NT2/D1 (cell line): ENCODE data around the gene KCNJ15.

ENCODE experiments used
- DNase-seq: peaks from one replicate; pipeline ENCODE4 v3.0.0-alpha.2; 2011; ENCODE audit warnings: low read depth, low spot score
- H3K27me3 ChIP-seq: 2 replicates; pipeline ENCODE4 v1.6.0; 2011; ENCODE audit warnings: mild to moderate bottlenecking; ENCODE audit not compliant: insufficient read length, insufficient read depth
- H3K36me3 ChIP-seq: 2 replicates; pipeline ENCODE4 v1.6.1; 2011; ENCODE audit warnings: mild to moderate bottlenecking, low read length, mixed read lengths; ENCODE audit not compliant: insufficient read depth, insufficient read length
- H3K4me1 ChIP-seq: 2 replicates; pipeline ENCODE4 v1.5.1; 2011; ENCODE audit not compliant: insufficient read depth, insufficient read length
- H3K4me3 ChIP-seq: 2 replicates; pipeline ENCODE4 v1.5.1; 2011; ENCODE audit warnings: low read depth; ENCODE audit not compliant: insufficient read length
- H3K9ac ChIP-seq: 2 replicates; pipeline ENCODE4 v1.6.0; 2011; ENCODE audit warnings: low read depth; ENCODE audit not compliant: insufficient read length
- H3K9me3 ChIP-seq: 2 replicates; pipeline ENCODE4 v1.5.1; 2011; ENCODE audit warnings: mild to moderate bottlenecking, low read length; ENCODE audit not compliant: insufficient read depth
- SUZ12 ChIP-seq: IDR thresholded peaks from 2 replicates; pipeline ENCODE4 v1.6.1; 2011; ENCODE audit not compliant: insufficient read length, insufficient read depth; ENCODE audit errors: extremely low read depth
- YY1 ChIP-seq: IDR thresholded peaks from 2 replicates; pipeline ENCODE4 v1.6.1; 2011; ENCODE audit not compliant: insufficient read length, insufficient read depth
- ZNF274 ChIP-seq: IDR thresholded peaks from 2 replicates; pipeline ENCODE4 v1.6.1; 2011; ENCODE audit warnings: mild to moderate bottlenecking, low read depth, low read length

KCNJ15 gene

GRCh38 chr21:38314558-38314957, 57.8 kb downstream of the KCNJ15 start:
- no peak for DNase-seq
- TF ChIP-seq ZNF274, result no peak
- no peak for TF ChIP-seq YY1
- TF ChIP-seq SUZ12, result no peak
- Histone ChIP-seq H3K9ac (no peak overlapping the region), H3K4me1 (no peaks in the 10 kb centered on the region), H3K9me3 (0 out of 2 replicates have a peak, but pooled peaks cover 5% of the 10 kb centered on the region), H3K36me3 (no peaks in the 10 kb centered on the region), H3K27me3 (no peaks in the 10 kb centered on the region), H3K4me3 (no peak overlapping the region)

- H3K27me3 ChIP-seq, result no peaks in the 10 kb centered on the region
- no peaks in the 10 kb centered on the region for H3K4me1 ChIP-seq
- no peak overlapping the region for H3K9ac ChIP-seq
- TF ChIP-seq YY1 (no peak), ZNF274 (no peak), SUZ12 (no peak)
- no peak overlapping the region for H3K4me3 ChIP-seq
- H3K36me3 ChIP-seq, result no peaks in the 10 kb centered on the region
- no peak for DNase-seq
- H3K9me3 ChIP-seq, result 0 out of 2 replicates have a peak, but pooled peaks cover 5% of the 10 kb centered on the region
Observed at GRCh38 chr21:38315122-38315521, 58.3 kb downstream of the KCNJ15 start.

- Histone ChIP-seq H3K4me1 (no peaks in the 10 kb centered on the region), H3K27me3 (no peaks in the 10 kb centered on the region), H3K9me3 (peaks cover 4% of the 10 kb centered on the region; the same call in 1 of the 2 replicates), H3K9ac (no peak overlapping the region), H3K36me3 (no peaks in the 10 kb centered on the region), H3K4me3 (no peak overlapping the region)
- no peak for TF ChIP-seq YY1
- TF ChIP-seq SUZ12, result no peak
- TF ChIP-seq ZNF274, result no peak
- DNase-seq, result no peak
Observed at GRCh38 chr21:38319781-38320180, 63.0 kb downstream of the KCNJ15 start.

- DNase-seq, result no peak
- no peak overlapping the region for H3K4me3 ChIP-seq
- no peak for TF ChIP-seq SUZ12
- TF ChIP-seq YY1, result no peak
- no peak for TF ChIP-seq ZNF274
- H3K4me1 ChIP-seq, result peaks cover 10% of the 10 kb centered on the region
- H3K9ac ChIP-seq, result no peak overlapping the region
- H3K36me3 ChIP-seq, result no peaks in the 10 kb centered on the region
- no peaks in the 10 kb centered on the region for H3K27me3 ChIP-seq
- H3K9me3 ChIP-seq, result peaks cover 4% of the 10 kb centered on the region; the same call in 1 of the 2 replicates
Observed at GRCh38 chr21:38321568-38321967, 64.8 kb downstream of the KCNJ15 start.

- Histone ChIP-seq H3K9ac (no peak overlapping the region), H3K9me3 (peaks cover 4% of the 10 kb centered on the region; the same call in 1 of the 2 replicates), H3K4me1 (peaks cover 10% of the 10 kb centered on the region), H3K36me3 (no peaks in the 10 kb centered on the region), H3K27me3 (no peaks in the 10 kb centered on the region), H3K4me3 (no peak overlapping the region)
- TF ChIP-seq SUZ12, result no peak
- TF ChIP-seq YY1, result no peak
- TF ChIP-seq ZNF274, result no peak
- DNase-seq, result no peak
Observed at GRCh38 chr21:38322311-38322950, 65.6 kb downstream of the KCNJ15 start.

- Histone ChIP-seq H3K27me3 (no peaks in the 10 kb centered on the region), H3K36me3 (no peaks in the 10 kb centered on the region), H3K9ac (no peak overlapping the region), H3K4me3 (no peak overlapping the region), H3K4me1 (peaks cover 10% of the 10 kb centered on the region), H3K9me3 (peaks cover 4% of the 10 kb centered on the region; the same call in 1 of the 2 replicates)
- peak; percentile 68 for DNase-seq
- TF ChIP-seq ZNF274 (no peak), YY1 (no peak), SUZ12 (no peak)
Observed at GRCh38 chr21:38323721-38324531, 67.1 kb downstream of the KCNJ15 start.

GRCh38 chr21:38325216-38325615, 68.4 kb downstream of the KCNJ15 start:
- Histone ChIP-seq H3K36me3 (no peaks in the 10 kb centered on the region), H3K9ac (no peak overlapping the region), H3K27me3 (no peaks in the 10 kb centered on the region), H3K4me3 (no peak overlapping the region), H3K9me3 (peaks cover 4% of the 10 kb centered on the region; the same call in 1 of the 2 replicates), H3K4me1 (peaks cover 10% of the 10 kb centered on the region)
- TF ChIP-seq SUZ12, result no peak
- TF ChIP-seq ZNF274, result no peak
- no peak for TF ChIP-seq YY1
- no peak for DNase-seq
